HG02981 (cell line): Measurements from ENCODE around the gene ECEL1.
"Not testable (repeated sequence)": the region's sequence is repeated elsewhere in the genome, so short reads cannot be mapped to it uniquely, and the experiment has no call there.

ENCODE experiments used
- ATAC-seq: cut with Tn5 transposase; IDR thresholded peaks from one replicate; pipeline ENCODE4 v1.9.1; 2021; ENCODE audit warnings: mild to moderate bottlenecking, moderate library complexity; ENCODE audit not compliant: unreplicated experiment

ECEL1 gene

GRCh38 chr2:232487385-232488096, at the start of gene ECEL1:
TSS of gene ECEL1 (minus strand) at chr2:232487834. CDS start at chr2:232486653, 1,181 bp downstream.
- ATAC-seq: no peak

DNA sequence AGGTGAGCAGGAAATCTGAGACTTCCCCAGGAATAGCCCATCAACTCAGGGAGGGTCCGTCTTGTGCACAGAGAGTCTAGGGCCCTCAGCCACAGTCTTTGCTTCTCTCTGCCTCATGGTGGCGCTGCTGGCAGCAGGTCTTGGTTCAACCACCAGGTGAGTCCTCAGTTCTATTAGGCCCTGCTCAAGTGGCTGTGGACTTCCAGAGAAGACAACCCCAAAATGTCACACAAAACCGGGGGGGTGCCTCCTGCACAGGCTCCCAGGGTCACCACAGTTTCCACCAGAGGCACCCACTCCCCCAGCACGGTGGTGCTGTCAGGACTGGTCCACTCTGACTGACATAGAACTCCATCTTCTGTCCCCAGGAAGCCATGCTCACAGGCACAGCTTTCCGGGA, 49.4 kb upstream of the ECEL1 start:
- no peak for ATAC-seq

DNA sequence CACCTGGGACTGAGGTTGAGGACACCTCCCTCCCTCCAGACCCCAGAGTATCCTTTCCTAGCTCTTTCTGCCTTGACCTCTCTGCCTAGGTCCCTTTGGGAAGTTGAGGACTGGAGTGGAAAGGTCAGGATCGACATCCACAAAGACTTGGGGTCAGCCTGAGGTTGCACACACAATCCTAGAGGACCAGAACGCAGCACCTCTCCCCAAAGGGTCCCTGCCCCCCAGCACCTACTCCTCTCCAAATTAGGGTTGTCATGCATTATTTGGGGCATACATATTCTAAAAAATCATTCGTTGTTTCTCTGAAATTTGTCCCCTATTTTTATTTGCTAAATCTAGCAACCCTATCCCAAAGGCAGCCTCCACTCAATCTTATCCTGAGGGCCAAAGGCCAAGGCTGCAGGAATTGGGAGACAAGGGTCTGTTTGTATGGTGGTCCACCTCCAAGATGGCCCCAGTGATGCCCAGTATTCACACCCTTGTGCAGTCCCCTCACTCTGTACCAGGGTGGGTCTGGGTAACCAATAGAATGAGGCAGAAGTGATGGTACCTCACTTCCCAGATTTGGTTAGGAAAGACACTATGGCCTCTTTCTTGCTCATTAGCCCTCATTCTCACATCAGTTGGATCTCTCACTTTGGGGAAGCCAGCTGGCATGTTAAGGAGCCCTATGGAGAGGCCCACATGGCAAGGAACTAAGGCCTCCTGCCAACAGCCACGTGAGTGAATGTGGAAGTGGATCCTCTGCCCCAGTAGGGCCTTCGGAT, 48.3 kb upstream of the ECEL1 start:
- no peak for ATAC-seq

DNA sequence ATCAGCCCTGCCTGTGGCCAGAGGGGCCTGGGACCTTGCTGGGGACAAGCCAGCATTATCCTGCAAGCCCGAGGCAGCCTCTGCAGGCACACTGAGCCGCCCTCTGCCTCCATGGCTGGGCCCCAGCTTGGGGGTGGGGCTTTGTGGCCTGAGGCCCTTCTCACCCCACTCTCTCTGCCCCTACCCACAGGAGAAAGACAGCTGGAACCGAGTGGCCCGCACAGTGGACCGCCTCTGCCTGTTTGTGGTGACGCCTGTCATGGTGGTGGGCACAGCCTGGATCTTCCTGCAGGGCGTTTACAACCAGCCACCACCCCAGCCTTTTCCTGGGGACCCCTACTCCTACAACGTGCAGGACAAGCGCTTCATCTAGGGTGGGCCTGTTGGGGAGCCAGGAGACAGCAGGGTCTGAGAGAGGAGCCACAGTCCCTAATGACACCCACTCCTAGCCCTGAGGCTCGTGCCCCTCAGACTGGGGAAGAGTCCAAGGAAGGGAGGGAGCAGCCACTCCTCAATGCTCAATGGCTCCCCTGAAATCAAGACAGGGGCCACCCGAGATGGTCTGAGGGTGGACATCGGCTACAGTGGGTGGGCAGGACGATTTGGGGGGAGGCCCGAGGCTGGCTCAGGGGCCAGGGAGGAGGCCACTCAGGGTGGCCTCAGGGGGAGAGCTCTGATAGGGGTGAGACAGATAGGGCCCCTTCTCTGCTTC, 47.5 kb upstream of the ECEL1 start:
- ATAC-seq: no peak

GRCh38 chr2:232533944-232534710, 46.5 kb upstream of the ECEL1 start:
- no peak for ATAC-seq

GRCh38 chr2:232532821-232533220, 45.2 kb upstream of the ECEL1 start:
- ATAC-seq: not testable (repeated sequence)

DNA sequence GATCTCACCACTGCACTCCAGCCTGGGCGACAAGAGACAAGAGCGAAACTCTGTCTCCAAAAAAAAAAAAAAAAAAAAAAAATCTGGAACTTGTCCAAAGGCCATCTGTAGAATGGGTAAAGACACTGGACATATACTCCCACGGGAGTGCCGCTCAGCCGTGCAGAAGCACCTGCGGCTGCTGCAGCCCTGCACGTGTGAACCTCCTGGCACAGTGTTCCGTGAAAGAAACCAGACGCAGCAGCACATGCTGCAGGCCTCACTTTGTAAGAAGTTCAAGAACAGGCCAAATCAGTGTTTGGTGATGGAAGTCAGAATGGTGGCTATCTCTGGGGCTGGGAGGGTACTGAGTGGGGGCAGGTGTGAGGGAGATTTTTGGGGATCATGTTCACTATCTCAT, 44.8 kb upstream of the ECEL1 start:
- ATAC-seq: no peak

GRCh38 chr2:232530626-232531260, 43.1 kb upstream of the ECEL1 start:
- ATAC-seq: no peak

- ATAC-seq: no peak
Measured at GRCh38 chr2:232529806-232530547, 42.3 kb upstream of the ECEL1 start.

- no peak for ATAC-seq
Measured at GRCh38 chr2:232528746-232529460, 41.3 kb upstream of the ECEL1 start.

GRCh38 chr2:232527905-232528470, 40.4 kb upstream of the ECEL1 start:
- no peak for ATAC-seq

- ATAC-seq: no peak
Measured at GRCh38 chr2:232526372-232526941, 38.8 kb upstream of the ECEL1 start.

DNA sequence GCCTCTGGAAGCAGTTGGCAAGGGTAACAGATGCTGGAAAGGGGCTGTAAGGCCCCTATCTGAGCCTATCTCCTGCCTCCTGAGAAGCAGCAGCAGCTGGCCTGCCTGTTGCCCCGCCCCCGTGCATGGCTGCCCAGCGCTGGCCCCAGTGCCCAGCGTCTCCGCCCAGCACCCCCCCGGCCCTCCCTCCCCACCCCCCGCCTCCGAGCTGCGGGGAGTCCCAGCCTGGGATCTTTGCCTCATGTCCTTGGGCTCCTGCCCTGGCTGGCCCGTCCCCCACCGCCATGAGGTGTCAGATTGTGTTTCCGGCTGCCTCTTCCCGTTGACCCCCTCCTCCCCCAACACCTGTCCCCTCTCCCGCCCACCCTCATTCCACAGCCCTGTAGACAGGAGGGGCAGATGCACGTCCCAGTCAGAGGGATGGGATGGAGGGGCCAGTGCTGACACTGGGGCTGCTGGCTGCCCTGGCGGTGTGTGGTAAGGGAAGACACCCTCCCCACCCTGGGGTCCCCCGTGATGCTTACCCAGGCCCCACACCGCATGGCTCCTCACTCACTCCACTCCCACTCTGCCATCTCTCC, 38.2 kb upstream of the ECEL1 start, which contains the start of gene CHRND:
TSS of gene CHRND (plus strand) at position 370 of the 581 bp plus-strand sequence. CDS start at position 426, 56 bp downstream.
- no peak for ATAC-seq

- no peak for ATAC-seq
Measured at GRCh38 chr2:232525199-232525598, 37.6 kb upstream of the ECEL1 start.

GRCh38 chr2:232524771-232525170, 37.1 kb upstream of the ECEL1 start:
- ATAC-seq: no peak

DNA sequence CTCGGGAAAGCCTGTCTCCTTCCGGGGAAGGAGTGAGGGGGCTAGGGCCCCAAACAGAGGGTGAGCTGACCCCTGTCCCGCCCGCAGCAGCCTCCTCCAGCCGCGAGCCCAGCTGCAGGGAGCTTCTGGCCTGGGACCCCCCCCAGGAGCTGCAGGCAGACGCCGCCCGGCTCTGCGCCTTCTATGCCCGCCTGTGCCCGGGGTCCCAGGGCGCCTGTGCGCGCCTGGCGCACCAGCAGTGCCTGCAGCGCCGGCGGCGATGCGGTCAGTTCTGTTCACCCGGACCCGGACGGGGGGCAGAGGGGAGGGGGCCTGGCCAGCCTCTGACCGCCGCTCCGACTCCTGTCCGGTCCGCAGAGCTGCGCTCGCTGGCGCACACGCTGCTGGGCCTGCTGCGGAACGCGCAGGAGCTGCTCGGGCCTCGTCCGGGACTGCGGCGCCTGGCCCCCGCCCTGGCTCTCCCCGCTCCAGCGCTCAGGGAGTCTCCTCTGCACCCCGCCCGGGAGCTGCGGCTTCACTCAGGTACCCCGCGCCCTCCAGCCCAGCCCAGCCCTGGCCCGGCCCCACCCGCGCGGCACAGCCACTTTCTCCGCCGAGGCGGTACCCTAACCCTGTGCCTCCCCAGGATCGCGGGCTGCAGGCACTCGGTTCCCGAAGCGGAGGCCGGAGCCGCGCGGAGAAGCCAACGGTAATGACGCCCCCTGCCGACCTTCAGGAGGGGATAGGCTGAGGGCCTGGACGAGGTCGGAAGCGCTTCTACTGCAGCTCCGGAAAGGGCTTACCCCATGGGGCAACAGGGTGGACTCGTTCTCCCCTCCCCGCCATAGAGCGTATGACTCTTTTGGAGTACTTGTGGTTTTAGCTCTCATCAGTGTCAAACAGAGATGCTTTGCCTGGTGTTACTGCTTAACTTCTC, 36.3 kb upstream of the ECEL1 start:
- ATAC-seq: no peak

DNA sequence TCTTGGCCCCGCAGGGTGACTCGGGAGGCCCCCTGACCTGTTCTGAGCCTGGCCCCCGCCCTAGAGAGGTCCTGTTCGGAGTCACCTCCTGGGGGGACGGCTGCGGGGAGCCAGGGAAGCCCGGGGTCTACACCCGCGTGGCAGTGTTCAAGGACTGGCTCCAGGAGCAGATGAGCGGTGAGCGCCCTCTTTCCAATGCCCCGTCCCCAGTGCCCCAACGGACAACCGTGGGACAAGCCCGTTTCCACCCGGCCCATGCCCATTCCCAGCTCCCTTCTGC, 35.7 kb upstream of the ECEL1 start:
- no peak for ATAC-seq
